HEK293T (cell line): ENCODE results near the gene C16orf46.

Experiments used
- CTBP1 ChIP-seq: fragments of 450-650 bp; IDR thresholded peaks from 2 replicates; pipeline ENCODE4 v1.6.1; 2016; ENCODE audit warnings: borderline replicate concordance
- ELF4 ChIP-seq: fragments of 450-650 bp; IDR thresholded peaks from 2 replicates; pipeline ENCODE4 v1.6.1; 2017; ENCODE audit warnings: antibody characterized with exemption
- FOXK2 ChIP-seq: fragments of 450-650 bp; IDR thresholded peaks from 2 replicates; pipeline ENCODE4 v1.6.1; 2016; ENCODE audit warnings: mild to moderate bottlenecking
- HDGF ChIP-seq: fragments of 450-650 bp; IDR thresholded peaks from 2 replicates; pipeline ENCODE4 v1.6.1; 2017; ENCODE audit warnings: antibody characterized with exemption, borderline replicate concordance
- NFRKB ChIP-seq: fragments of 450-650 bp; IDR thresholded peaks from 2 replicates; pipeline ENCODE4 v1.6.1; 2016; ENCODE audit warnings: mild to moderate bottlenecking, moderate library complexity
- SP1 ChIP-seq: fragments of 450-650 bp; IDR thresholded peaks from 2 replicates; pipeline ENCODE4 v1.6.1; 2017
- SUZ12 ChIP-seq: fragments of 450-650 bp; IDR thresholded peaks from 2 replicates; pipeline ENCODE4 v1.6.1; 2016; ENCODE audit warnings: mild to moderate bottlenecking
- TARDBP ChIP-seq: fragments of 450-650 bp; IDR thresholded peaks from 2 replicates; pipeline ENCODE4 v1.6.1; 2016
- TF ChIP-seq, protein P1 (sequence below): fragments of 450-650 bp; IDR thresholded peaks from 2 replicates; pipeline ENCODE4 v1.6.1; 2016

DNA sequence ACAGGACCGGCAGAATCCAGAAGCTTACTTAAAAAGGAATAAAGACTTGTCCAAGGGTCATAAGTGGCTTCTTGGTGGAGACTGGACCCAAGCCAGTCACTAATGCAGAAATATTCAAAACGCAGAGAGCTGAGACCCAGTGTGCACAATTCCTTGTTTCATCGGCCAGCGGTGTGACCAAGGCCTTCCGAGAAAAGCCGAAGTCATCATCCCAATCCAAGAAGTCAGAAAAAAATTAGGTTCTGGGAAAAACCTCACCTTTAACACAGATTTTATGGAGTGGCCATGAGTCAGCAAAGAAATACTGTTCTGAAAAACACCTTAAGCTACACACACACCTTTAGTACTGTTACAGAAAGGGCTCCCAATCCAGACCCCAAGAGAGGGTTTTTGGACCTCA, 20.2 kb upstream of the C16orf46 start:
- TF ChIP-seq, protein P1, sequence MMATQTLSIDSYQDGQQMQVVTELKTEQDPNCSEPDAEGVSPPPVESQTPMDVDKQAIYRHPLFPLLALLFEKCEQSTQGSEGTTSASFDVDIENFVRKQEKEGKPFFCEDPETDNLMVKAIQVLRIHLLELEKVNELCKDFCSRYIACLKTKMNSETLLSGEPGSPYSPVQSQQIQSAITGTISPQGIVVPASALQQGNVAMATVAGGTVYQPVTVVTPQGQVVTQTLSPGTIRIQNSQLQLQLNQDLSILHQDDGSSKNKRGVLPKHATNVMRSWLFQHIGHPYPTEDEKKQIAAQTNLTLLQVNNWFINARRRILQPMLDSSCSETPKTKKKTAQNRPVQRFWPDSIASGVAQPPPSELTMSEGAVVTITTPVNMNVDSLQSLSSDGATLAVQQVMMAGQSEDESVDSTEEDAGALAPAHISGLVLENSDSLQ = no peak
- TF ChIP-seq HDGF (no peak), TARDBP (no peak), SUZ12 (no peak), ELF4 (no peak), CTBP1 (no peak), SP1 (no peak), NFRKB (no peak), FOXK2 (no peak)
